Adrenal gland (tissue), 5 donors: ENCODE measurements around the gene NDUFA8.

Source experiments
- POLR2A ChIP-seq, 2 donors: fragments of 450-650 bp; IDR thresholded peaks; one replicate each; pipeline ENCODE4 v1.6.1; 2017; ENCODE audit warnings: antibody characterized with exemption in 2 of 2, mild to moderate bottlenecking in 2 of 2, moderate library complexity in 1 of 2
- TF ChIP-seq, protein P1 (sequence below), 6 experiments: fragments of 450-650 bp in 4 of 6; fragments of 200-600 bp in 2 of 6; sonication (generic) in 1 of 6; IDR thresholded peaks; 1 replicate in 5 of 6; 2 replicates in 1 of 6; pipeline versions ENCODE4 v1.5.1 to v1.8.0; 2016 to 2021; ENCODE audit warnings: antibody characterized with exemption in 6 of 6, mild to moderate bottlenecking in 2 of 6, moderate library complexity in 1 of 6
- donor health status: DM: no; HTN: no; CAD: no.

DNA sequence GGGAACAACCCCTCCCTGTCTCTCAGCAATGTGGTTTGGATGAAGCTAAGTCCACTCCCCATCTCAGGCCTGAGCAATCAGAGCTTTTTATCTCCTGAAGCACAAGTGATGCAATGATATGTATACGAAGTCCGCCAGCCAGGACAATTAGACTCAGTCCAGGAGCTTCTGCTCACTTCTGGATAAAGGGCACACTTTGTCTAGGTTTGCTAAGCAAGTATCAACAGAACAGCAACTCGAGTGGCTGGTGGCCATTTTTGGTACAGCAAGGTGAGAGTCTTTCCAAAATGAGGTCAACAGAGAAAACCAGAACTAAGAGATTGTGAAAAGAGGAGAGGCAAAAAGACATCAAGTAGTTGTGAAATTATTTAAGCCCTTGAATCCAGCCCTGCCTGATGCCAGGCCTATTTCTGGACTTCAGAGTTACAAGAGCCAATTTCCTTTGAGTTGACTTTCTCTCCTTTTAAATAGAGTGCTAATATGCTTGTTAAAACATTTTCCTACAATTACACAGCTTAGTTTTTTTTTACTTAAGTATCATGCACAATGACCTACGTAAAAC, 8.2 kb downstream of the NDUFA8 start:
- TF ChIP-seq POLR2A (IDR thresholded peaks at IDR 0.05), result no peak
- TF ChIP-seq, protein P1, sequence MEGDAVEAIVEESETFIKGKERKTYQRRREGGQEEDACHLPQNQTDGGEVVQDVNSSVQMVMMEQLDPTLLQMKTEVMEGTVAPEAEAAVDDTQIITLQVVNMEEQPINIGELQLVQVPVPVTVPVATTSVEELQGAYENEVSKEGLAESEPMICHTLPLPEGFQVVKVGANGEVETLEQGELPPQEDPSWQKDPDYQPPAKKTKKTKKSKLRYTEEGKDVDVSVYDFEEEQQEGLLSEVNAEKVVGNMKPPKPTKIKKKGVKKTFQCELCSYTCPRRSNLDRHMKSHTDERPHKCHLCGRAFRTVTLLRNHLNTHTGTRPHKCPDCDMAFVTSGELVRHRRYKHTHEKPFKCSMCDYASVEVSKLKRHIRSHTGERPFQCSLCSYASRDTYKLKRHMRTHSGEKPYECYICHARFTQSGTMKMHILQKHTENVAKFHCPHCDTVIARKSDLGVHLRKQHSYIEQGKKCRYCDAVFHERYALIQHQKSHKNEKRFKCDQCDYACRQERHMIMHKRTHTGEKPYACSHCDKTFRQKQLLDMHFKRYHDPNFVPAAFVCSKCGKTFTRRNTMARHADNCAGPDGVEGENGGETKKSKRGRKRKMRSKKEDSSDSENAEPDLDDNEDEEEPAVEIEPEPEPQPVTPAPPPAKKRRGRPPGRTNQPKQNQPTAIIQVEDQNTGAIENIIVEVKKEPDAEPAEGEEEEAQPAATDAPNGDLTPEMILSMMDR (IDR thresholded peaks at IDR 0.05), result no peak
